ENCODE measurements around the gene FAM193A.

FAM193A gene

GRCh38 chr4:2698951-2699505 lies 162.6 kb downstream of the FAM193A start:
- DNase-seq (ENCODE audit: low spot score) = no peak
- in situ Hi-C loops (cut with MboI; ENCODE audit: low sequenced_read_pairs, unreplicated experiment) = no loop called here

GRCh38 chr4:2699534-2699933 lies 163.1 kb downstream of the FAM193A start:
- DNase-seq (ENCODE audit: low spot score) = no peak
- TF ChIP-seq, protein P1, sequence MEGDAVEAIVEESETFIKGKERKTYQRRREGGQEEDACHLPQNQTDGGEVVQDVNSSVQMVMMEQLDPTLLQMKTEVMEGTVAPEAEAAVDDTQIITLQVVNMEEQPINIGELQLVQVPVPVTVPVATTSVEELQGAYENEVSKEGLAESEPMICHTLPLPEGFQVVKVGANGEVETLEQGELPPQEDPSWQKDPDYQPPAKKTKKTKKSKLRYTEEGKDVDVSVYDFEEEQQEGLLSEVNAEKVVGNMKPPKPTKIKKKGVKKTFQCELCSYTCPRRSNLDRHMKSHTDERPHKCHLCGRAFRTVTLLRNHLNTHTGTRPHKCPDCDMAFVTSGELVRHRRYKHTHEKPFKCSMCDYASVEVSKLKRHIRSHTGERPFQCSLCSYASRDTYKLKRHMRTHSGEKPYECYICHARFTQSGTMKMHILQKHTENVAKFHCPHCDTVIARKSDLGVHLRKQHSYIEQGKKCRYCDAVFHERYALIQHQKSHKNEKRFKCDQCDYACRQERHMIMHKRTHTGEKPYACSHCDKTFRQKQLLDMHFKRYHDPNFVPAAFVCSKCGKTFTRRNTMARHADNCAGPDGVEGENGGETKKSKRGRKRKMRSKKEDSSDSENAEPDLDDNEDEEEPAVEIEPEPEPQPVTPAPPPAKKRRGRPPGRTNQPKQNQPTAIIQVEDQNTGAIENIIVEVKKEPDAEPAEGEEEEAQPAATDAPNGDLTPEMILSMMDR (IDR thresholded peaks at IDR 0.05; ENCODE audit: borderline replicate concordance, control extremely low read depth, extremely low read depth, insufficient read depth, missing control alignments) = no peak
- in situ Hi-C loops (cut with MboI; ENCODE audit: low sequenced_read_pairs, unreplicated experiment) = no loop called here

More at GRCh38 chr4:2698951-2699505, 162.6 kb downstream of the FAM193A start:
- TF ChIP-seq, protein P1 (IDR thresholded peaks at IDR 0.05; ENCODE audit: borderline replicate concordance, control extremely low read depth, extremely low read depth, insufficient read depth, missing control alignments) = no peak

- in situ Hi-C loops (cut with MboI; ENCODE audit: low sequenced_read_pairs, unreplicated experiment) = no loop called here
- no peak for DNase-seq (ENCODE audit: low spot score)
- TF ChIP-seq, protein P1 (IDR thresholded peaks at IDR 0.05; ENCODE audit: borderline replicate concordance, control extremely low read depth, extremely low read depth, insufficient read depth, missing control alignments) = no peak
Observed at GRCh38 chr4:2700031-2700430, 163.6 kb downstream of the FAM193A start.

- DNase-seq (ENCODE audit: low spot score) = no peak
- in situ Hi-C loops (cut with MboI; ENCODE audit: low sequenced_read_pairs, unreplicated experiment) = no loop called here
- TF ChIP-seq, protein P1 (IDR thresholded peaks at IDR 0.05; ENCODE audit: borderline replicate concordance, control extremely low read depth, extremely low read depth, insufficient read depth, missing control alignments) = no peak
Observed at GRCh38 chr4:2702361-2702760, 165.9 kb downstream of the FAM193A start.

GRCh38 chr4:2702770-2703169 lies 166.3 kb downstream of the FAM193A start:
- DNase-seq (ENCODE audit: low spot score) = no peak
- TF ChIP-seq, protein P1 (IDR thresholded peaks at IDR 0.05; ENCODE audit: borderline replicate concordance, control extremely low read depth, extremely low read depth, insufficient read depth, missing control alignments) = no peak
- in situ Hi-C loops (cut with MboI; ENCODE audit: low sequenced_read_pairs, unreplicated experiment) = no loop called here

- TF ChIP-seq, protein P1 (IDR thresholded peaks at IDR 0.05; ENCODE audit: borderline replicate concordance, control extremely low read depth, extremely low read depth, insufficient read depth, missing control alignments) = no peak
- in situ Hi-C loops (cut with MboI; ENCODE audit: low sequenced_read_pairs, unreplicated experiment) = no loop called here
- DNase-seq (ENCODE audit: low spot score) = no peak
Observed at GRCh38 chr4:2712261-2712842, 175.9 kb downstream of the FAM193A start.

All from GM13976 (cell line).